ENCODE data around the gene GGT6.
"Not testable (repeated sequence)": the region's sequence is repeated elsewhere in the genome, so short reads cannot be mapped to it uniquely, and the experiment has no call there.

The GGT6 gene

GRCh38 chr17:4592240-4593005 is 32.0 kb upstream of the GGT6 start:
- no peak for DNase-seq (ENCODE audit: low read depth in 2 of 3, low spot score in 1 of 3)

- DNase-seq (ENCODE audit: low read depth in 2 of 3, low spot score in 1 of 3) = no peak
Measured at GRCh38 chr17:4591529-4591928, 31.2 kb upstream of the GGT6 start.

GRCh38 chr17:4590981-4591453 is 30.6 kb upstream of the GGT6 start:
- DNase-seq (ENCODE audit: low read depth in 2 of 3, low spot score in 1 of 3) = no peak

GRCh38 chr17:4590042-4590441 is 29.7 kb upstream of the GGT6 start:
- not testable (repeated sequence) for DNase-seq (ENCODE audit: low read depth in 2 of 3, low spot score in 1 of 3)

GRCh38 chr17:4588898-4589625 is 28.7 kb upstream of the GGT6 start:
- no peak for DNase-seq (ENCODE audit: low read depth in 2 of 3, low spot score in 1 of 3)

- no peak for DNase-seq (ENCODE audit: low read depth in 2 of 3, low spot score in 1 of 3)
Measured at GRCh38 chr17:4588391-4588790, 28.0 kb upstream of the GGT6 start.

GRCh38 chr17:4587803-4588202 is 27.4 kb upstream of the GGT6 start:
- DNase-seq (ENCODE audit: low read depth in 2 of 3, low spot score in 1 of 3) = no peak

GRCh38 chr17:4587195-4587594 is 26.8 kb upstream of the GGT6 start:
- no peak for DNase-seq (ENCODE audit: low read depth in 2 of 3, low spot score in 1 of 3)

GRCh38 chr17:4586043-4586442 is 25.7 kb upstream of the GGT6 start:
- no peak for DNase-seq (ENCODE audit: low read depth in 2 of 3, low spot score in 1 of 3)

GRCh38 chr17:4585638-4585994 is 25.2 kb upstream of the GGT6 start:
- no peak for DNase-seq (ENCODE audit: low read depth in 2 of 3, low spot score in 1 of 3)

GRCh38 chr17:4584917-4585637 is 24.7 kb upstream of the GGT6 start:
- no peak for DNase-seq (ENCODE audit: low read depth in 2 of 3, low spot score in 1 of 3)

GRCh38 chr17:4584101-4584916 is 23.9 kb upstream of the GGT6 start, which contains the start of gene SMTNL2:
TSS of gene SMTNL2 (plus strand) at chr17:4584529. CDS start at chr17:4584606, 77 bp downstream.
- no peak for DNase-seq (ENCODE audit: low read depth in 2 of 3, low spot score in 1 of 3)

- no peak for DNase-seq (ENCODE audit: low read depth in 2 of 3, low spot score in 1 of 3)
Measured at GRCh38 chr17:4583782-4584100, 23.4 kb upstream of the GGT6 start.

- DNase-seq (ENCODE audit: low read depth in 2 of 3, low spot score in 1 of 3) = no peak
Measured at GRCh38 chr17:4583206-4583605, 22.8 kb upstream of the GGT6 start.

GRCh38 chr17:4582691-4583090 is 22.3 kb upstream of the GGT6 start:
- no peak for DNase-seq (ENCODE audit: low read depth in 2 of 3, low spot score in 1 of 3)

GRCh38 chr17:4582101-4582501 is 21.7 kb upstream of the GGT6 start:
- no peak for DNase-seq (ENCODE audit: low read depth in 2 of 3, low spot score in 1 of 3)

GRCh38 chr17:4580291-4580690 is 19.9 kb upstream of the GGT6 start:
- no peak for DNase-seq (ENCODE audit: low read depth in 2 of 3, low spot score in 1 of 3)

- DNase-seq (ENCODE audit: low read depth in 2 of 3, low spot score in 1 of 3) = no peak
Measured at GRCh38 chr17:4579678-4580077, 19.3 kb upstream of the GGT6 start.

- not testable (repeated sequence) for DNase-seq (ENCODE audit: low read depth in 2 of 3, low spot score in 1 of 3)
Measured at GRCh38 chr17:4578349-4578748, 18.0 kb upstream of the GGT6 start.

- no peak for DNase-seq (ENCODE audit: low read depth in 2 of 3, low spot score in 1 of 3)
Measured at GRCh38 chr17:4577386-4577993, 17.1 kb upstream of the GGT6 start.
